ENCODE measurements around the gene CD300LG. TPM values are rescaled to one million over a fixed set of nuclear protein-coding genes. Genes with fewer than 3 reads are reported as not detected.

Gene CD300LG
- total and polyA plus RNA-seq, 2 donors (not counting 1 experiment from before 2014, with no cell fraction given): not detected

DNA sequence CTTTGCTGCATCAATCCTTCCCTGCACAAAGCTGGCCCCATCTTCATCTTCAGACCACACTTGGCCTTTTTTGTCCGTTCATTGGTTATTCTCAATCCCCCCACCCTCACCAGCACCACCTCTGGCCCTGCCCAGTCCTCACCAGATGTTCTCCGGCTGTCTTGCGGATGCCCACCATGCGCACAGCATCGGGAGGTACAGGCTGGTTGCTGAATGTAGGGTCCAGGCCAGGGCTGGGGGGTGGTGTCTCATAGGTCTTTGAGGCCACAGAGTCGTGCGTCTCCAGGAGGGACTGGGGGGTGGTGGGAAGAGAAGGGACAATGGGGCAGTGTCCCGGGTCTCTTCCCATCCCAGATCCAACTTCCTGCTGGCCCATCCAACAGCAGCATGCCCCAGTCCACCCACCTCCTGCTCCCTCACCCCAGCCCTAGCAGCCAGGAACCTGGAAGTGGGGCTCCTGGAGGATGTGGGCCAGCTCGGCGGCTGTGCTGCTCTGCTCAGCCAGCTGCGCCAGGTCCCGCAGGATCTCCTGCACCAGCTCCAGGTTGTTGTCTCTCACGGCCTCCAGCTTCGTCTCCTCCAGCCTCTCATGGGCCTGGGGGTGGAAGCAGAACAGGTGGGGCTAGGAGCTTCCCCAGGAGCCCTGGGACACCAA lies 35.9 kb downstream of the CD300LG start:
- H3K9ac ChIP-seq (ENCODE audit: insufficient read depth, low read length): no peak overlapping the region
- H3K27me3 ChIP-seq (ENCODE audit: control insufficient read depth, insufficient read depth, low read length): no peaks in the 10 kb centered on the region
- no peak for DNase-seq (ENCODE audit: low read depth in 2 of 2)
- no peaks in the 10 kb centered on the region for H3K9me3 ChIP-seq (ENCODE audit: control insufficient read depth, insufficient read depth, low read depth, low read length)
- H3K27ac ChIP-seq (ENCODE audit: insufficient read depth, low read length): no peak overlapping the region
- H3K79me2 ChIP-seq (ENCODE audit: control insufficient read depth, insufficient read depth, low read length): no peaks in the 10 kb centered on the region
- H3K36me3 ChIP-seq (ENCODE audit: control insufficient read depth, insufficient read depth, low read length): no peaks in the 10 kb centered on the region
- no peak overlapping the region for H3K4me3 ChIP-seq (replicated peaks in 1 of 4; ENCODE audit: control extremely low read depth in 1 of 4, insufficient read depth in 1 of 4, low read depth in 3 of 4, low read length in 4 of 4)
- H3K4me2 ChIP-seq (ENCODE audit: extremely low read depth, insufficient read depth, low read length): no peak overlapping the region
- TF ChIP-seq EZH2 (IDR thresholded peaks at IDR 0.05; ENCODE audit: low read length, missing control alignments): no peak
- TF ChIP-seq, protein P1, sequence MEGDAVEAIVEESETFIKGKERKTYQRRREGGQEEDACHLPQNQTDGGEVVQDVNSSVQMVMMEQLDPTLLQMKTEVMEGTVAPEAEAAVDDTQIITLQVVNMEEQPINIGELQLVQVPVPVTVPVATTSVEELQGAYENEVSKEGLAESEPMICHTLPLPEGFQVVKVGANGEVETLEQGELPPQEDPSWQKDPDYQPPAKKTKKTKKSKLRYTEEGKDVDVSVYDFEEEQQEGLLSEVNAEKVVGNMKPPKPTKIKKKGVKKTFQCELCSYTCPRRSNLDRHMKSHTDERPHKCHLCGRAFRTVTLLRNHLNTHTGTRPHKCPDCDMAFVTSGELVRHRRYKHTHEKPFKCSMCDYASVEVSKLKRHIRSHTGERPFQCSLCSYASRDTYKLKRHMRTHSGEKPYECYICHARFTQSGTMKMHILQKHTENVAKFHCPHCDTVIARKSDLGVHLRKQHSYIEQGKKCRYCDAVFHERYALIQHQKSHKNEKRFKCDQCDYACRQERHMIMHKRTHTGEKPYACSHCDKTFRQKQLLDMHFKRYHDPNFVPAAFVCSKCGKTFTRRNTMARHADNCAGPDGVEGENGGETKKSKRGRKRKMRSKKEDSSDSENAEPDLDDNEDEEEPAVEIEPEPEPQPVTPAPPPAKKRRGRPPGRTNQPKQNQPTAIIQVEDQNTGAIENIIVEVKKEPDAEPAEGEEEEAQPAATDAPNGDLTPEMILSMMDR (conservative IDR thresholded peaks at IDR 0.05 in 1 of 2, IDR thresholded peaks at IDR 0.05 in 1 of 2; ENCODE audit: low read depth in 1 of 2, low read length in 2 of 2): no peak
- H3K4me1 ChIP-seq (ENCODE audit: control insufficient read depth, extremely low read depth, insufficient read depth, low read length): no peaks in the 10 kb centered on the region
- no peaks in the 10 kb centered on the region for H4K20me1 ChIP-seq (ENCODE audit: control insufficient read depth, extremely low read depth, insufficient read depth, low read length)
- H2AFZ ChIP-seq (ENCODE audit: low read length): no peak overlapping the region

DNA sequence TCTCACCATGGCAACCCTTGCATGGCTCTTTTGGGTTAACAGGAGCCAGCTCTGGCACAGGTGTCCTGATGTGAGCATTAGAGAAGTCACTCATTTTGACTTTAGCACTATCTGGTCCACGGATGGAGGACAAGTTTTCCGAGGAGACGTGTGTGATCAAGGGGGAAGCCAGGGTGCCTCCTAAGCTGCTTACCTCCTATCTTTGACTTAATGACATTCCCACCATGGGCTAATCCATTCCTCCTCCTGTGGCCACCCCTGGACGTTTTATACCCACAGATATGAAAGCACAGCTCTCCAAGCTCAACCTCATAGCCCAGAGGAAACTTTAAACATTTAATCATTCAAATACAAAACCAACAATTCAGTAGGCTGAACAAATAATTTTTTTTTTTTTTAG lies 41.6 kb downstream of the CD300LG start:
- Histone ChIP-seq H3K36me3 (ENCODE audit: control insufficient read depth, insufficient read depth, low read length) (no peaks in the 10 kb centered on the region), H3K9me3 (ENCODE audit: control insufficient read depth, insufficient read depth, low read depth, low read length) (no peaks in the 10 kb centered on the region), H3K27ac (ENCODE audit: insufficient read depth, low read length) (no peak overlapping the region), H3K79me2 (ENCODE audit: control insufficient read depth, insufficient read depth, low read length) (no peaks in the 10 kb centered on the region), H3K9ac (ENCODE audit: insufficient read depth, low read length) (no peak overlapping the region), H3K27me3 (ENCODE audit: control insufficient read depth, insufficient read depth, low read length) (no peaks in the 10 kb centered on the region), H3K4me1 (ENCODE audit: control insufficient read depth, extremely low read depth, insufficient read depth, low read length) (no peaks in the 10 kb centered on the region), H4K20me1 (ENCODE audit: control insufficient read depth, extremely low read depth, insufficient read depth, low read length) (no peaks in the 10 kb centered on the region), H3K4me3 (replicated peaks in 1 of 4; ENCODE audit: control extremely low read depth in 1 of 4, insufficient read depth in 1 of 4, low read depth in 3 of 4, low read length in 4 of 4) (no peak overlapping the region), H2AFZ (ENCODE audit: low read length) (no peak overlapping the region), H3K4me2 (ENCODE audit: extremely low read depth, insufficient read depth, low read length) (no peak overlapping the region)
- no peak for TF ChIP-seq EZH2 (IDR thresholded peaks at IDR 0.05; ENCODE audit: low read length, missing control alignments)
- TF ChIP-seq, protein P1 (conservative IDR thresholded peaks at IDR 0.05 in 1 of 2, IDR thresholded peaks at IDR 0.05 in 1 of 2; ENCODE audit: low read depth in 1 of 2, low read length in 2 of 2): no peak
- no peak for DNase-seq (ENCODE audit: low read depth in 2 of 2)

DNA sequence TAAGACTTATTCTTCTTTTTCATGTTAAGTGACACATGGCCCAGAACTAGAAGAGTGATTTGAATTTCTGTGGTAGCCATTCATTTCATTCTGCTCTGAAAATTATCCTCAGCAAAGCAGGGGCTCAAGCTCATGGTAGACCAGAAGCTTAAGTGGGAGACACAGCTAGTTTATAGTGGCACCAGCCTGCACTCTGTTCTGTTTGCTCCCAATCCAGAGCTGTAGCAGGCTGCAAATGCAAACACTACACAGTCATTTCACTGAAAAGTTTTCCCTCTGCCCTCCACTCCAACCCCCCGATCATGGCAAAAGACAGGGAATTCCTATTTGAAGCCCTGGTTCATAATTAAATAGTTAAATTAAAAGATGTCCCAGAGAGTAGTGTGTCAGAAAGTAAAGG lies 43.3 kb downstream of the CD300LG start:
- Histone ChIP-seq H3K79me2 (ENCODE audit: control insufficient read depth, insufficient read depth, low read length) (no peaks in the 10 kb centered on the region), H3K4me1 (ENCODE audit: control insufficient read depth, extremely low read depth, insufficient read depth, low read length) (no peaks in the 10 kb centered on the region), H3K27me3 (ENCODE audit: control insufficient read depth, insufficient read depth, low read length) (no peaks in the 10 kb centered on the region), H3K4me2 (ENCODE audit: extremely low read depth, insufficient read depth, low read length) (no peak overlapping the region), H3K9ac (ENCODE audit: insufficient read depth, low read length) (no peak overlapping the region), H3K36me3 (ENCODE audit: control insufficient read depth, insufficient read depth, low read length) (no peaks in the 10 kb centered on the region), H4K20me1 (ENCODE audit: control insufficient read depth, extremely low read depth, insufficient read depth, low read length) (no peaks in the 10 kb centered on the region), H3K4me3 (replicated peaks in 1 of 4; ENCODE audit: control extremely low read depth in 1 of 4, insufficient read depth in 1 of 4, low read depth in 3 of 4, low read length in 4 of 4) (no peak overlapping the region), H3K9me3 (ENCODE audit: control insufficient read depth, insufficient read depth, low read depth, low read length) (no peaks in the 10 kb centered on the region), H3K27ac (ENCODE audit: insufficient read depth, low read length) (no peak overlapping the region), H2AFZ (ENCODE audit: low read length) (no peak overlapping the region)
- DNase-seq (ENCODE audit: low read depth in 2 of 2): no peak
- TF ChIP-seq, protein P1 (conservative IDR thresholded peaks at IDR 0.05 in 1 of 2, IDR thresholded peaks at IDR 0.05 in 1 of 2; ENCODE audit: low read depth in 1 of 2, low read length in 2 of 2): no peak
- TF ChIP-seq EZH2 (IDR thresholded peaks at IDR 0.05; ENCODE audit: low read length, missing control alignments): no peak

Measured in fibroblast of lung (primary cell).